Occipital lobe (tissue), 2 donors: ENCODE data around the gene STEEP1. TPM values are rescaled to one million over a fixed set of nuclear protein-coding genes. Genes with fewer than 3 reads are reported as not detected.
A peak's percentile ranks its signal among the peaks of the same experiment; 100 is the strongest.
"Not testable (repeated sequence)": the region's sequence is repeated elsewhere in the genome, so short reads cannot be mapped to it uniquely, and the experiment has no call there.

Source experiments
- DNase-seq: peaks from one replicate; lab custom pipeline; 2025; lab: John Stamatoyannopoulos, UW
- total RNA-seq: library from RNA; depleted of rRNA; stranded (reverse); fragments of >200 nt; gene quantifications from one replicate; pipeline ENCODE4 v1.2.3, GENCODE V29; 2014

The STEEP1 gene
- total RNA-seq, 1 donor from 2014 or later, result 28.1 TPM

- no peak for DNase-seq
These were observed 35.6 kb downstream of the STEEP1 start for GRCh38 chrX:119529345-119530276.

GRCh38 chrX:119523664-119524184 lies 41.5 kb downstream of the STEEP1 start:
- DNase-seq, result no peak

- DNase-seq, result no peak
These were observed 44.0 kb downstream of the STEEP1 start for GRCh38 chrX:119521246-119521645.

- no peak for DNase-seq
These were observed 46.8 kb downstream of the STEEP1 start for GRCh38 chrX:119518371-119518770.

GRCh38 chrX:119516157-119516702 lies 49.0 kb downstream of the STEEP1 start:
- DNase-seq, result no peak

- peak; percentile 1 for DNase-seq
These were observed 52.9 kb downstream of the STEEP1 start for GRCh38 chrX:119512146-119512800.

GRCh38 chrX:119507206-119507605 lies 58.0 kb downstream of the STEEP1 start:
- DNase-seq, result no peak

- DNase-seq, result no peak
These were observed 59.3 kb downstream of the STEEP1 start for GRCh38 chrX:119505945-119506344.

- DNase-seq, result not testable (repeated sequence)
These were observed 60.1 kb downstream of the STEEP1 start for GRCh38 chrX:119505145-119505544.

GRCh38 chrX:119503484-119503861 lies 61.7 kb downstream of the STEEP1 start:
- DNase-seq, result no peak

- no peak for DNase-seq
These were observed 62.3 kb downstream of the STEEP1 start for GRCh38 chrX:119502727-119503483.

- no peak for DNase-seq
These were observed 63.6 kb downstream of the STEEP1 start for GRCh38 chrX:119501511-119502148.

GRCh38 chrX:119500061-119500800 lies 65.0 kb downstream of the STEEP1 start:
- no peak for DNase-seq

GRCh38 chrX:119497185-119497584 lies 68.0 kb downstream of the STEEP1 start:
- no peak for DNase-seq

- DNase-seq, result no peak
These were observed 69.2 kb downstream of the STEEP1 start for GRCh38 chrX:119495734-119496726.

- not testable (repeated sequence) for DNase-seq
These were observed 71.2 kb downstream of the STEEP1 start for GRCh38 chrX:119493851-119494495.

GRCh38 chrX:119492463-119492862 lies 72.7 kb downstream of the STEEP1 start:
- DNase-seq, result no peak
